ENCODE measurements around the gene OR12D2. TPM values are rescaled to one million over a fixed set of nuclear protein-coding genes. Genes with fewer than 3 reads are reported as not detected.

Gene OR12D2
- total and polyA plus RNA-seq, 2 of the 4 experiments (the other 2 are of a cell fraction), result not detected

- no peak overlapping the region for H3K9ac ChIP-seq (ENCODE audit: low read depth, low read length)
- BruUV-seq (replicated peaks), result no TSS peak
- H4K20me1 ChIP-seq (ENCODE audit: insufficient read depth, low read length), result no peaks in the 10 kb centered on the region
- H3K4me3 ChIP-seq (ENCODE audit: insufficient read depth, low read depth, low read length), result no peak overlapping the region
- H2BK120ac ChIP-seq (ENCODE audit: low read depth, low read length), result no peak overlapping the region
- H3K9me3 ChIP-seq (ENCODE audit: control insufficient read depth, insufficient read depth, low read length), result peaks cover 14% of the 10 kb centered on the region
- no peak overlapping the region for H4K5ac ChIP-seq (ENCODE audit: low read depth, low read length)
- H3K56ac ChIP-seq (ENCODE audit: extremely low read depth, insufficient read depth, low read length), result no peak overlapping the region
- intact Hi-C loops (cut with micrococcal nuclease), result no loop called here
- in situ Hi-C loops (cut with MboI; ENCODE audit: low sequenced_read_pairs), result no loop called here
- ATAC-seq (ENCODE audit: low read depth) (no peak), DNase-seq (no peak)
- no peaks in the 10 kb centered on the region for H3K36me3 ChIP-seq (ENCODE audit: control insufficient read depth, insufficient read depth, low read length)
- no peak overlapping the region for H3K27ac ChIP-seq (ENCODE audit: insufficient read depth, low read length)
- no peak overlapping the region for H3K14ac ChIP-seq (replicated peaks; ENCODE audit: low read depth, low read length)
- TF ChIP-seq ELK1 (IDR thresholded peaks at IDR 0.05; ENCODE audit: borderline replicate concordance, low read depth, low read length) (no peak), RAD21 (IDR thresholded peaks at IDR 0.05; ENCODE audit: low read length) (no peak), CHD1 (IDR thresholded peaks at IDR 0.05; ENCODE audit: low read depth, low read length) (no peak), RCOR1 (IDR thresholded peaks at IDR 0.05; ENCODE audit: insufficient replicate concordance, low read length) (no peak), CTCF (conservative IDR thresholded peaks at IDR 0.05; ENCODE audit: low read depth, low read length) (no peak), POLR2A (IDR thresholded peaks at IDR 0.05; ENCODE audit: low read depth, low read length) (no peak), SMC3 (IDR thresholded peaks at IDR 0.05; ENCODE audit: low read depth, low read length) (no peak), MXI1 (IDR thresholded peaks at IDR 0.05; ENCODE audit: borderline replicate concordance, low read depth, low read length) (no peak), NFE2L2 (IDR thresholded peaks at IDR 0.05; ENCODE audit: low read depth, low read length) (no peak), CEBPB (IDR thresholded peaks at IDR 0.05; ENCODE audit: low read depth, low read length) (no peak), RFX5 (IDR thresholded peaks at IDR 0.05; ENCODE audit: low read depth, low read length) (no peak), MAZ (IDR thresholded peaks at IDR 0.05; ENCODE audit: borderline replicate concordance, low read depth, low read length) (no peak), MAFK (IDR thresholded peaks at IDR 0.05; ENCODE audit: low read depth, low read length) (no peak), USF2 (IDR thresholded peaks at IDR 0.05; ENCODE audit: low read depth, low read length) (no peak), BHLHE40 (IDR thresholded peaks at IDR 0.05; ENCODE audit: low read depth, low read length) (no peak), FOS (IDR thresholded peaks at IDR 0.05; ENCODE audit: low read depth, low read length) (no peak)
- H3K4me2 ChIP-seq (ENCODE audit: low read depth, low read length), result no peak overlapping the region
- no peak overlapping the region for H2AK5ac ChIP-seq (ENCODE audit: low read depth, low read length)
- no peaks in the 10 kb centered on the region for H3K27me3 ChIP-seq (ENCODE audit: control insufficient read depth, insufficient read depth, low read length)
- no peak overlapping the region for H2BK20ac ChIP-seq (ENCODE audit: low read depth, low read length)
- H2AFZ ChIP-seq (replicated peaks; ENCODE audit: low read length, poor library complexity), result no peak overlapping the region
- H2BK15ac ChIP-seq (ENCODE audit: low read depth, low read length), result no peak overlapping the region
- H3K4me1 ChIP-seq (ENCODE audit: control insufficient read depth, insufficient read depth, low read length), result no peaks in the 10 kb centered on the region
- no peak overlapping the region for H2BK5ac ChIP-seq (ENCODE audit: low read depth, low read length, poor library complexity, severe bottlenecking)
- ChIA-PET POLR2A (ENCODE audit: unreplicated experiment) (no interaction called here), CTCF (no interaction called here)
- dilution Hi-C loops (cut with HindIII; ENCODE audit: low sequenced_read_pairs, unreplicated experiment), result no loop called here
- no peak overlapping the region for H4K91ac ChIP-seq (ENCODE audit: insufficient read depth, low read depth, low read length)
- no peak overlapping the region for H4K8ac ChIP-seq (ENCODE audit: low read depth in 2 of 2, low read length in 2 of 2)
- no peak overlapping the region for H2AK9ac ChIP-seq (replicated peaks; ENCODE audit: low read depth, low read length, poor library complexity)
- WGBS, 2 experiments (ENCODE audit: extremely low coverage in 2 of 2, insufficient read length in 1 of 2), result 0% methylated on average over 1 of the region's 4 CpGs; no CpG with 5 or more reads in 1 of the 2 experiments
- H3K4ac ChIP-seq (ENCODE audit: low read depth, low read length), result no peak overlapping the region
- no peaks in the 10 kb centered on the region for H3K79me1 ChIP-seq (ENCODE audit: low read depth in 1 of 2, low read length in 2 of 2)
- no peak overlapping the region for H3K23ac ChIP-seq (ENCODE audit: low read depth, low read length)
- no peak overlapping the region for H3K18ac ChIP-seq (ENCODE audit: low read depth, low read length)
- no peaks in the 10 kb centered on the region for H3K9me1 ChIP-seq (ENCODE audit: insufficient read depth, low read length)
Observed at GRCh38 chr6:29388533-29388932, 6.9 kb upstream of the OR12D2 start.

Data from IMR-90 (cell line).